Measurements from ENCODE around the gene DNAH10.

- TF ChIP-seq CTCF (conservative IDR thresholded peaks at IDR 0.05; ENCODE audit: low read length) = no peak
- no peak for TF ChIP-seq EZH2phosphoT487 (IDR thresholded peaks at IDR 0.05; ENCODE audit: borderline replicate concordance)
Observed at GRCh38 chr12:123799227-123799626, 37.1 kb downstream of the DNAH10 start.

Measured in Loucy (cell line).